LNCAP (cell line): ENCODE results near the gene MAPK1.

Experiments used
- TF ChIP-seq, protein P1 (sequence below): fragments of 450-650 bp; IDR thresholded peaks from 2 replicates; pipeline ENCODE4 v1.5.1; 2017; ENCODE audit warnings: mild to moderate bottlenecking

MAPK1 gene

DNA sequence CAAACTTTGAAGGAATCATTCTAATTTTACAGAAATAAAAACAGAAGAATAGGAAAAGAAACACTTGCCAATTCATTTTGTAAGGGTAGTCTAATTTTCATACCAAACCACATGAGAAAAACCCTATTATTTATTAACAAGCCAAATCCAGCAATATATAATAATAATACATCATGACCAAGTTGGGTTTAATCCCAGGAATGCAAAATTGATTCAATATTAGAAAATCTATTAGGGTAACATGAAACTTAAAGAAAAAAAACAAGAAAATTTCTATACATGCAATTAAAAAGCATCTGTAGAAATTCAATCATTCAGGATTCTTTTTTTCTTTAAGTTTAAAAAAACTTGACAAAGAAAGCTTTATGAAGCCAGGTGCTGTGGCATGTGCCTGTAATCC, 16.8 kb downstream of the MAPK1 start:
- TF ChIP-seq, protein P1, sequence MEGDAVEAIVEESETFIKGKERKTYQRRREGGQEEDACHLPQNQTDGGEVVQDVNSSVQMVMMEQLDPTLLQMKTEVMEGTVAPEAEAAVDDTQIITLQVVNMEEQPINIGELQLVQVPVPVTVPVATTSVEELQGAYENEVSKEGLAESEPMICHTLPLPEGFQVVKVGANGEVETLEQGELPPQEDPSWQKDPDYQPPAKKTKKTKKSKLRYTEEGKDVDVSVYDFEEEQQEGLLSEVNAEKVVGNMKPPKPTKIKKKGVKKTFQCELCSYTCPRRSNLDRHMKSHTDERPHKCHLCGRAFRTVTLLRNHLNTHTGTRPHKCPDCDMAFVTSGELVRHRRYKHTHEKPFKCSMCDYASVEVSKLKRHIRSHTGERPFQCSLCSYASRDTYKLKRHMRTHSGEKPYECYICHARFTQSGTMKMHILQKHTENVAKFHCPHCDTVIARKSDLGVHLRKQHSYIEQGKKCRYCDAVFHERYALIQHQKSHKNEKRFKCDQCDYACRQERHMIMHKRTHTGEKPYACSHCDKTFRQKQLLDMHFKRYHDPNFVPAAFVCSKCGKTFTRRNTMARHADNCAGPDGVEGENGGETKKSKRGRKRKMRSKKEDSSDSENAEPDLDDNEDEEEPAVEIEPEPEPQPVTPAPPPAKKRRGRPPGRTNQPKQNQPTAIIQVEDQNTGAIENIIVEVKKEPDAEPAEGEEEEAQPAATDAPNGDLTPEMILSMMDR: no peak

DNA sequence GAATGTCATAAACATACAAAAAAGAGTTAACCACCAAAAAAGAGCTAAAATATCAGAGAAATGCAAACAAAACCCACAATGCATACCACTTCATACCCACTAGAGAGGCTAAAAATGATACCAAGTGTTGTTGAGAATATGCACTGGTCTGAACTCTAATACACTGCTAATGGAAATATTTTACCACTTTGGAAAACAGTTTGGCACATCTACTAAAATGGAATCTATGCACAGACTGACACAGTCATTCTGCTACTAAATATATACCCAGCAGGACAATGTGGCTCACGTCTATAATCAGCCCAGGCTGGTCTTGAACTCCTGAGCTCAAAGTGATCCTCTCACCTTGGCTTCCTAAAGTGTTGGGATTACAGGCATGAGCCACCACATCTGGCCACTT, 18.0 kb downstream of the MAPK1 start:
- TF ChIP-seq, protein P1: no peak

- TF ChIP-seq, protein P1: no peak
These were observed 21.6 kb downstream of the MAPK1 start for GRCh38 chr22:21845558-21846453.

GRCh38 chr22:21842946-21843345, 24.5 kb downstream of the MAPK1 start:
- TF ChIP-seq, protein P1: no peak

GRCh38 chr22:21841422-21841821, 26.0 kb downstream of the MAPK1 start:
- TF ChIP-seq, protein P1: no peak

DNA sequence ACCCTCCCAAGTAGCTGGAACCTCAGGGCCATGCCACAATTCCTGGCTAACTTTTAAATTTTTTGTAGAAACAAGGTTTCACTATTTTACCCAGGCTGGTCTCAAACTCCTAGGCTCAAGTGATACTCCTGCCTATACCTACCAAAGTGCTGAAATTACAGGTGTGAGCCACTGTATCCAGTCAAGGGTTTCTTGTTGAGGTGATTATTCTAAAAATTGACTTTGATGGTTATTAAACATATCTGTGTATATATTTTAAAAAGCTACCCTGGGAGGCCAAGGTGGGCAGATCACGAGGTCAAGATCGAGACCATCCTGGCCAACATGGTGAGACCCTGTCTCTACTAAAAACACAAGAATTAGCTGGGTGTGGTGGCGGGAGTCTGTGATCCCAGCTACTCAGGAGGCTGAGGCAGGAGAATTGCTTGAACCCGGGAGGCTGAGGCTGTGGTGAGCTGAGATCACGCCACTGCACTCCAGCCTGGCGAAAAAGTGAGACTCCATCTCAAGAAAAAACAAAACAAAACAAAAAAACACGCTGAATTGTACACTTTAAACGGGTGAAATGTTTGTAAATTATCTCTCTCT, 27.1 kb downstream of the MAPK1 start:
- TF ChIP-seq, protein P1: no peak

- TF ChIP-seq, protein P1: no peak
These were observed 27.7 kb downstream of the MAPK1 start for GRCh38 chr22:21839765-21840140.
